Uterus (tissue), 2 donors: ENCODE measurements around the gene AFF4.

Source experiments
- CTCF ChIP-seq, 4 experiments: fragments of 200-600 bp in 2 of 4; fragments of 450-650 bp in 2 of 4; sonication (generic) in 2 of 4; IDR thresholded peaks; one replicate each; pipeline ENCODE4 v1.5.1; 2016 to 2019; ENCODE audit warnings: antibody characterized with exemption in 4 of 4, mild to moderate bottlenecking in 2 of 4, moderate library complexity in 1 of 4
- POLR2A ChIP-seq, 2 donors: fragments of 450-650 bp; IDR thresholded peaks; one replicate each; pipeline ENCODE4 v1.6.1; 2016; ENCODE audit warnings: antibody characterized with exemption in 2 of 2, mild to moderate bottlenecking in 1 of 2, moderate library complexity in 1 of 2

- no peak for TF ChIP-seq CTCF (IDR thresholded peaks at IDR 0.05)
- TF ChIP-seq POLR2A (IDR thresholded peaks at IDR 0.05) = no peak
These were observed 135.3 kb downstream of the AFF4 start for GRCh38 chr5:132827943-132828673.
